ENCODE results near the gene SMAD3. TPM values are rescaled to one million over a fixed set of nuclear protein-coding genes. Genes with fewer than 3 reads are reported as not detected.

SMAD3 gene
- total RNA-seq, 2 donors from 2014 or later = 57.0 to 94.9 TPM

GRCh38 chr15:67133738-67134066 lies 68.3 kb downstream of the SMAD3 start:
- H3K4me3 Mint-ChIP-seq = peak overlapping the region; percentile 99
- ATAC-seq (replicated peaks) = peak; percentile 31
- no peaks in the 10 kb centered on the region for H3K27me3 Mint-ChIP-seq

GRCh38 chr15:67134067-67134838 lies 68.9 kb downstream of the SMAD3 start:
- Mint-ChIP-seq H3K27me3 (no peaks in the 10 kb centered on the region), H3K36me3 (ENCODE audit: low read depth) (peaks cover 68% of the 10 kb centered on the region), H3K27ac (peak overlapping the region; percentile 99), H3K9me3 (no peaks in the 10 kb centered on the region), H3K4me1 (peaks cover 84% of the 10 kb centered on the region), H3K4me3 (peak overlapping the region; percentile 99)
- ATAC-seq (replicated peaks) = peak; percentile 79

More at GRCh38 chr15:67133738-67134066, 68.3 kb downstream of the SMAD3 start:
- Mint-ChIP-seq H3K4me1 (peaks cover 85% of the 10 kb centered on the region), H3K36me3 (ENCODE audit: low read depth) (peaks cover 62% of the 10 kb centered on the region), H3K27ac (peak overlapping the region; percentile 99), H3K9me3 (no peaks in the 10 kb centered on the region)

- no peaks in the 10 kb centered on the region for H3K27me3 Mint-ChIP-seq
- no peak for ATAC-seq (replicated peaks)
- H3K27ac Mint-ChIP-seq = peak overlapping the region; percentile 99
- peaks cover 68% of the 10 kb centered on the region for H3K36me3 Mint-ChIP-seq (ENCODE audit: low read depth)
- H3K4me1 Mint-ChIP-seq = peaks cover 84% of the 10 kb centered on the region
- H3K4me3 Mint-ChIP-seq = peak overlapping the region; percentile 99
- no peaks in the 10 kb centered on the region for H3K9me3 Mint-ChIP-seq
These were observed 69.6 kb downstream of the SMAD3 start for GRCh38 chr15:67134871-67135492.

GRCh38 chr15:67135494-67135893 lies 70.1 kb downstream of the SMAD3 start:
- H3K36me3 Mint-ChIP-seq (ENCODE audit: low read depth) = peaks cover 68% of the 10 kb centered on the region
- no peaks in the 10 kb centered on the region for H3K27me3 Mint-ChIP-seq
- no peaks in the 10 kb centered on the region for H3K9me3 Mint-ChIP-seq
- ATAC-seq (replicated peaks) = no peak
- peak overlapping the region; percentile 99 for H3K4me3 Mint-ChIP-seq
- peaks cover 84% of the 10 kb centered on the region for H3K4me1 Mint-ChIP-seq
- peak overlapping the region; percentile 99 for H3K27ac Mint-ChIP-seq

GRCh38 chr15:67136802-67137201 lies 71.4 kb downstream of the SMAD3 start:
- Mint-ChIP-seq H3K4me3 (peak overlapping the region; percentile 99), H3K27me3 (no peaks in the 10 kb centered on the region), H3K36me3 (ENCODE audit: low read depth) (peaks cover 64% of the 10 kb centered on the region), H3K27ac (peak overlapping the region; percentile 99), H3K9me3 (no peaks in the 10 kb centered on the region), H3K4me1 (peaks cover 81% of the 10 kb centered on the region)
- ATAC-seq (replicated peaks) = no peak

GRCh38 chr15:67137319-67137718 lies 71.9 kb downstream of the SMAD3 start:
- no peaks in the 10 kb centered on the region for H3K27me3 Mint-ChIP-seq
- no peaks in the 10 kb centered on the region for H3K9me3 Mint-ChIP-seq
- peaks cover 81% of the 10 kb centered on the region for H3K4me1 Mint-ChIP-seq
- no peak for ATAC-seq (replicated peaks)
- H3K4me3 Mint-ChIP-seq = peak overlapping the region; percentile 99
- H3K27ac Mint-ChIP-seq = peak overlapping the region; percentile 99
- peaks cover 63% of the 10 kb centered on the region for H3K36me3 Mint-ChIP-seq (ENCODE audit: low read depth)

GRCh38 chr15:67137951-67138848 lies 72.8 kb downstream of the SMAD3 start:
- peak overlapping the region; percentile 99 for H3K4me3 Mint-ChIP-seq
- ATAC-seq (replicated peaks) = no peak
- no peaks in the 10 kb centered on the region for H3K27me3 Mint-ChIP-seq
- H3K9me3 Mint-ChIP-seq = no peaks in the 10 kb centered on the region
- H3K27ac Mint-ChIP-seq = peak overlapping the region; percentile 99
- H3K4me1 Mint-ChIP-seq = peaks cover 80% of the 10 kb centered on the region
- H3K36me3 Mint-ChIP-seq (ENCODE audit: low read depth) = peaks cover 63% of the 10 kb centered on the region

- Mint-ChIP-seq H3K9me3 (no peaks in the 10 kb centered on the region), H3K27ac (peak overlapping the region; percentile 99), H3K4me1 (peaks cover 76% of the 10 kb centered on the region), H3K27me3 (no peaks in the 10 kb centered on the region), H3K36me3 (ENCODE audit: low read depth) (peaks cover 61% of the 10 kb centered on the region), H3K4me3 (peak overlapping the region; percentile 99)
- no peak for ATAC-seq (replicated peaks)
These were observed 73.8 kb downstream of the SMAD3 start for GRCh38 chr15:67138891-67139855.

- Mint-ChIP-seq H3K27me3 (no peaks in the 10 kb centered on the region), H3K27ac (no peak overlapping the region), H3K36me3 (ENCODE audit: low read depth) (peaks cover 51% of the 10 kb centered on the region), H3K9me3 (no peaks in the 10 kb centered on the region), H3K4me1 (peaks cover 80% of the 10 kb centered on the region), H3K4me3 (peak overlapping the region; percentile 99)
- ATAC-seq (replicated peaks) = peak; percentile 39
These were observed 74.9 kb downstream of the SMAD3 start for GRCh38 chr15:67140078-67140833.

GRCh38 chr15:67142092-67142766 lies 76.8 kb downstream of the SMAD3 start:
- Mint-ChIP-seq H3K27me3 (no peaks in the 10 kb centered on the region), H3K9me3 (no peaks in the 10 kb centered on the region), H3K36me3 (ENCODE audit: low read depth) (peaks cover 34% of the 10 kb centered on the region), H3K27ac (peak overlapping the region; percentile 50), H3K4me3 (peak overlapping the region; percentile 20), H3K4me1 (peaks cover 85% of the 10 kb centered on the region)
- ATAC-seq (replicated peaks) = no peak

GRCh38 chr15:67142767-67143100 lies 77.3 kb downstream of the SMAD3 start:
- H3K4me1 Mint-ChIP-seq = peaks cover 85% of the 10 kb centered on the region
- H3K9me3 Mint-ChIP-seq = no peaks in the 10 kb centered on the region
- H3K27me3 Mint-ChIP-seq = no peaks in the 10 kb centered on the region
- ATAC-seq (replicated peaks) = no peak
- H3K27ac Mint-ChIP-seq = peak overlapping the region; percentile 50
- peaks cover 29% of the 10 kb centered on the region for H3K36me3 Mint-ChIP-seq (ENCODE audit: low read depth)
- H3K4me3 Mint-ChIP-seq = no peak overlapping the region

GRCh38 chr15:67143646-67144045 lies 78.2 kb downstream of the SMAD3 start:
- peaks cover 86% of the 10 kb centered on the region for H3K4me1 Mint-ChIP-seq
- no peaks in the 10 kb centered on the region for H3K9me3 Mint-ChIP-seq
- H3K4me3 Mint-ChIP-seq = peak overlapping the region; percentile 80
- H3K27ac Mint-ChIP-seq = no peak overlapping the region
- H3K36me3 Mint-ChIP-seq (ENCODE audit: low read depth) = peaks cover 25% of the 10 kb centered on the region
- no peak for ATAC-seq (replicated peaks)
- no peaks in the 10 kb centered on the region for H3K27me3 Mint-ChIP-seq
